Stimulated activated CD8-positive, alpha-beta memory T cell treated with anti-CD3 and anti-CD28 coated beads, Interleukin-7, amount 100 ng/mL, for 4 hours (primary cell): ENCODE measurements around the gene MRPL24.
A peak's percentile ranks its signal among the peaks of the same experiment; 100 is the strongest.

ENCODE experiments used
- DNase-seq, 2 donors: peaks; one replicate each; pipeline ENCODE4 v3.0.0-alpha.2; 2020; ENCODE audit warnings: low read depth in 2 of 2

MRPL24 gene

GRCh38 chr1:156709757-156710489, 31.0 kb downstream of the MRPL24 start:
- no peak for DNase-seq

- no peak for DNase-seq
These were observed 31.9 kb downstream of the MRPL24 start for GRCh38 chr1:156709031-156709430.

- no peak for DNase-seq
These were observed 32.6 kb downstream of the MRPL24 start for GRCh38 chr1:156708218-156708661.

GRCh38 chr1:156707417-156708217, 33.3 kb downstream of the MRPL24 start:
- DNase-seq = no peak

GRCh38 chr1:156706657-156707416, 34.1 kb downstream of the MRPL24 start:
- no peak for DNase-seq

- peak in 1 of 2 donors; percentile 44 for DNase-seq
These were observed 34.8 kb downstream of the MRPL24 start for GRCh38 chr1:156705918-156706656.

- no peak for DNase-seq
These were observed 35.5 kb downstream of the MRPL24 start, which contains the start of gene CRABP2 for GRCh38 chr1:156705321-156705917. TSS of gene CRABP2 (minus strand) at chr1:156705583. CDS start at chr1:156705446, 137 bp downstream.

GRCh38 chr1:156704930-156705320, 36.0 kb downstream of the MRPL24 start:
- peak in 1 of 2 donors; percentile 36 for DNase-seq

- DNase-seq = no peak
These were observed 36.6 kb downstream of the MRPL24 start for GRCh38 chr1:156704166-156704711.

- no peak for DNase-seq
These were observed 37.1 kb downstream of the MRPL24 start for GRCh38 chr1:156703741-156704140.

- no peak for DNase-seq
These were observed 37.6 kb downstream of the MRPL24 start for GRCh38 chr1:156703336-156703735.

- no peak for DNase-seq
These were observed 40.0 kb downstream of the MRPL24 start for GRCh38 chr1:156700736-156701531.

- no peak for DNase-seq
These were observed 41.9 kb downstream of the MRPL24 start for GRCh38 chr1:156698995-156699394.

GRCh38 chr1:156697481-156697880, 43.4 kb downstream of the MRPL24 start:
- no peak for DNase-seq

GRCh38 chr1:156696755-156697154, 44.1 kb downstream of the MRPL24 start:
- DNase-seq = no peak

- DNase-seq = no peak
These were observed 46.3 kb downstream of the MRPL24 start for GRCh38 chr1:156694690-156694962.

GRCh38 chr1:156693848-156694689, 46.8 kb downstream of the MRPL24 start:
- DNase-seq = no peak

- DNase-seq = no peak
These were observed 47.7 kb downstream of the MRPL24 start for GRCh38 chr1:156692925-156693847.
